RCC 7860 (cell line): ENCODE results near the gene UXS1.

ENCODE experiments used
- DNase-seq: peaks from one replicate; pipeline ENCODE4 v3.0.0-alpha.2; 2015; ENCODE audit warnings: low spot score
- FAIRE-seq: peaks from 2 replicates; lab custom pipeline; 2012; peaks lifted over from hg19 to GRCh38; lab: Jason Lieb, UNC

UXS1 gene

DNA sequence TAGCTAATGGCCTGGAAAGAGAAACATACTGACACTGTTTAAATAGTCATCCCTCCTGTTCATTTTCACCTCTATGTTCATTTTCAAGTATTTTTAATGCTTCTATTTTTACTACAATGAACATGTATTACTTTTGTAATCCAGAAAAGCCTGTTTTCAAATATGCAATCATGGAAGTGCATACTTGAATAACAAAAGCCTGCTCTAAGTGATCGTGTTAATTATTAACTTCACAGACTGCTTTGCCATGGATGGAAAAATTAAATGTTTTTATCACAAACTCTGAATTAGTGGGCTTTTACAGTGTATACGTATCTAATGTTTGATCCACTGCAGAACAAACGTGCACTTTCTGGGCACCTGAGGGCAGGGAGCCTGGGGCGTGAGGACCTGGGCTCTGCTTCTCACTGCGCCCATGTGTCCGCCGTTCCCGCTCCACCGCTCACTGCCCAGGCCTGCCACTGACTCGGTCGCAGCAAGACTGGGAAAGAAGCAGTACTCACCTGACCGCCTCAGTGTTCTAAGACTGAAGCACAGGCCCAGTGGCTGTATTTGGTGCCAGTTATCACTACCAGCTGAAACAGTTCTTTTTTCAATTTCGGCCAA lies 80.6 kb downstream of the UXS1 start:
- DNase-seq (no peak), FAIRE-seq (peak; percentile 52)

DNA sequence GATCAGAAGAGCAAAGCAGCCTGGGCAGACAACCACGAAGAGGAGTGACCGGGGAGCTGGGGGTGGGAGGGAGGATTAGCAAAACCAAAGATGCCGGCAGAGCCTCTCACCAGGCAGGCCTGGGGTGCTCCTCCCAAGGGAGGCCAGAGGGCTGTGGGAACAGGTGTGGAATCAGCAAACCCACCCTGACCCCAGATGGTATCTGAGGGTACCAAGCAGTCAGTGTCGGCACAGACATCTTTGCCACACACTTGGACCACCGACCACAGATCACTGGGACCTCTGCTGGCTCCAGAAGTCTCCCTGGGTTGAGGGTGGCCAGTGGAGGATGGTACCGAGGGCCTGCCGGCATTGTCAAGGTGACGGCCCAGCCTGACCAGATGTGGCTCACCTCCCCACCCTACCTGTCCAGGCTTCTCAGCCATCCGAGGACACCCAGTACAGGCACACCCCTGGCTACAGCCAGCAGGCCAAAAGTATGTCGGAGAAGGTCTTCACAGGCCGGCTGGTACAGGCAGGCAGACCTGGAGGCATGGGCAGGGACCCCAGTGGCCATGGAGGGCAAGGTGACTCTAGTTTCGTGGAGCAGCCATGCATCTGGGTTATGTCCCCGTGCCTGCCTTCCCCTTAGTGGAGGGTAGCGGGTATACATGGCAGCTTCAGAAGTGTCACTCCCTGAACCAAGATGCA lies 82.1 kb downstream of the UXS1 start:
- no peak for DNase-seq
- no peak for FAIRE-seq

DNA sequence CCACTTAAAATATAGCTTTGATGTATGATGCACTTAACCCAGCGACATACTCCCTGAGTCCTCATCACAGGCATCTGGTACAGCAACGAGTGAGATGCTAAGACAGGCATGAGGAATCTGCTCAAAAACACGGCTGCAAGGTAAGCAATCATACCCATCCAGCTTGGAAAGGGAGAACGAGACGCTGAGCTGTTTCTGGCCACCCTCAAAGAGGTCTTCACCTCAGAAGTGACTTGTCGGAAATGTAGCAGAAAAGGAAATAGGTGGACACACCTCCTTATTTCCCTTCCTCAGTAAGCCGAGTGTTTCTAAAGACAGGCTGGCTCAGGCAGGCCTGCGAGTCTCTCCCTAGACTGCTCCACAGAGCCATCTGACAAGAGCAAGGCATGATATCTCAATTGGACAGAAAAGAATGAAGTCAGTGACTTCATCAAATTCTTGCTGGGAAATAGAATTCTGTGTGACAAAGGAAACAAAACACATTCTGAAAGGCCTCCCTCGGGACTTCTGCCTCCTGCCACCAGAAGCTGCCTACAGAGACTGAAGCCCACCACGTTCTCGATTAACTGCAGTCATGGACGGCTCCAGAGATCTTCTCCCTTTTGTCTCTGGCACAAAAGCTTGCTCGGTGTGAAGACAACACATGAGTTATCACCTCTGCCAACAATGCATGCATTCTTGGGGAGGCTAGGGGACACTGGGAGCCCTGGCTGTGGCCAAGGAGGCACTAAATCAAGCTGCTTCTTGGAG lies 84.3 kb downstream of the UXS1 start:
- no peak for DNase-seq
- no peak for FAIRE-seq

DNA sequence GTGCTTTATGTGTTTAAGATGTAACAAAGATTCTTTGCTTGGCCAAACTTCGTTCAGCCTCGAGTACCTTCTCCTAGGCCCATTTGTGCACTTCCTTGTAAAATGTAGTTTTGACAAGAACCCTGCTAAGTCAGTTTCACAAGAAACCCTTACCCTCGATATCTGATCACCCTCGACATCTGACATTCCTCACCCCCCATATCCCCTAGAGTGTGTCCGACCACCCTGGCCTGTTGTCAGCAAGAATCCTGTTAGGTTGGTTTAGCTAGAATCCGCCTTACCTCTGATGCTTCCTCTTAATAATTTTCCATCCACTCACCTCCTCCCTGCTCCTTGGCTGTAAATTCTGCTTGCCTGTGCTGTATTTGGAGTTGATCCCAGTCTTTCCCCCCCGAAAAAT lies 85.3 kb downstream of the UXS1 start:
- DNase-seq (no peak), FAIRE-seq (no peak)

DNA sequence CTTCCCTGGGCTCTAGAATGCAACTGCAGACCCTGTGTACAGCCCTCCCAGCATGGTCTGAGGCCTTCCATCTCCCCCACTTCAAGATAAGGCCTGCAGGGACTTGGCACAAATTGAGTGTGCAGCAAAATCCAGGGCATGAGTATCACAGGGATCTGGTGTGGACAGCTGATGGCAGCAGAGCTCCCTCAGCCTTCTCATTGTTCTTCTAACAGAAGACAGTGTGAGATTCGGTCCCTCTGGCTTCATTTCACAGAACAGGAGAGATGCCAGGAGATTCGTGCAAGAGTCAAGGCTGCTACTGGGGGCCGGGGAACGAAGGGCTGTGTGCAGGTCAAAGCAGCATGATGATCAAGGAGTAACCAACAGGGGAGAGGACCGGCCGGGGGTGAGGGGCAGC lies 85.8 kb downstream of the UXS1 start:
- DNase-seq = no peak
- FAIRE-seq = no peak

DNA sequence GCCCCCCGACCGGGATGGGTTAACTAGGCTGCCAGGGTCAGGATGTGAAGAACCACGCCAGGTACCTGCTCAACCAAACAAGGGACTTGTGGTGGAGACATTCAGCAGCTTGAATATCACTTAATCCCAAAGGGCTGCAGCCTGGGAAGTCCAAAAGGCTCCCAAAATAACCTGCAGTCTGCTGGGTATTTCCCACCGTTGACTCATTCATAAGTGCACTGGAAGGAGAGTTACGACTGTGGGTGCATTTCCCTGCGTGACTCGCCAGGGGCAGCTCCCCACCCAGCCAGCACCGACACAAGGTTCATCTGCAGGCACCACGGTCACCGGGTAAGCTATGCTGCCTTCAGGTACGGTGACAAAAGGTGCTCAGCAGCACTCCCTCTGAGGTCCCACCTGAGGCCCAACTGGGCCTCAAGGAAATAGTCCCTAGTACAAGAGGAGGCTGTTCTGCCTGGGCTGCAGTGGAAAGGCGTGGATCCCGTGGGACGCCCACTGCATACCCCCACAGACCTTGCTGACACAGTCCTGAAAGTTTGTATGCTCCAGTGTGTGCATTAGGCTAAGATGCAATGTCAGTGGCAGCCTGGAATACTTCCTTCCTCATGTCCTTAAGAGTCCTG lies 86.5 kb downstream of the UXS1 start:
- no peak for FAIRE-seq

DNA sequence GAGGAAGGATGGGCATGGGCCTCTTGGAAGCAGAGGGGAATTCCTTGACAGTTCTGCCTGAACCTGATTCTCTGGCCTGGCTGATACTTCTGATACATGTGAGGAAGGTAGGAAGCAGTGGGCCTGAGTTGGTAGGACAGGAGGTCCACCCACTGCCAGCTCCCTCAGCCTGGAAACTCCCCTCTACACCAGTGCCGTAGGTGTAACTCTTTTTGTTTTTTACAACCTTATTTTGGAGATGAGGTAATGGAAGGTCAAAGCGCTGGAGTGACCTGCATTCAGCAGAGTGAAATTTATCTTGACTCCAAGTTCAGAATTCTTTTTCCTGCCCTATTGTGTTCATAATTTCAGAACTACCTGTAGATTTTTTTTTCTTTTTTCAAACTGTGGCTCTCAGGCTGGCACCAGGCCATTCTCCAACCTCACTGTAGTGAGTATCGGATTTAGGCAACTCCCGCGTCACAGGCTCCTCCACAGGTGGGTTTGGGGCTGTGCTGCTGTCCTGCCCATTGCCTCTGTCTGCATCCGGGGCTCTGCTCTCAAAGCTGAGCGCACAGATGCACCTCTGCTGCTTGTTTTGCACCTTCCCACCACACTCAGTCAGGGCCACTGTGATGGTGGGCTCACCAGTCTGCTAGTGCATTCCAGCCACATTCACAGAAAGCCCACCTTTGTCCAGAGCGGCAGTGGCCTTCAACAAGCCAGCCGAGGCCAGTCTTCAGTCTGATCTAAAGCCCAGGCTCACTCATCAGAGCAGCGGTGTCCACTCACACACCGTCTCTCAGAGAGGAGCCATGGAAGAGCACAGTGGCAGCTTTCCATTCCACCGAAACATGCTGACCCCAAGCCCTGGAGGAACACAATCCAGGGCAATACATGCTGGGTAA lies 87.2 kb downstream of the UXS1 start:
- no peak for DNase-seq
- FAIRE-seq = no peak

More for the DNA sequence above, 86.5 kb downstream of the UXS1 start:
- peak; percentile 63 for DNase-seq

DNA sequence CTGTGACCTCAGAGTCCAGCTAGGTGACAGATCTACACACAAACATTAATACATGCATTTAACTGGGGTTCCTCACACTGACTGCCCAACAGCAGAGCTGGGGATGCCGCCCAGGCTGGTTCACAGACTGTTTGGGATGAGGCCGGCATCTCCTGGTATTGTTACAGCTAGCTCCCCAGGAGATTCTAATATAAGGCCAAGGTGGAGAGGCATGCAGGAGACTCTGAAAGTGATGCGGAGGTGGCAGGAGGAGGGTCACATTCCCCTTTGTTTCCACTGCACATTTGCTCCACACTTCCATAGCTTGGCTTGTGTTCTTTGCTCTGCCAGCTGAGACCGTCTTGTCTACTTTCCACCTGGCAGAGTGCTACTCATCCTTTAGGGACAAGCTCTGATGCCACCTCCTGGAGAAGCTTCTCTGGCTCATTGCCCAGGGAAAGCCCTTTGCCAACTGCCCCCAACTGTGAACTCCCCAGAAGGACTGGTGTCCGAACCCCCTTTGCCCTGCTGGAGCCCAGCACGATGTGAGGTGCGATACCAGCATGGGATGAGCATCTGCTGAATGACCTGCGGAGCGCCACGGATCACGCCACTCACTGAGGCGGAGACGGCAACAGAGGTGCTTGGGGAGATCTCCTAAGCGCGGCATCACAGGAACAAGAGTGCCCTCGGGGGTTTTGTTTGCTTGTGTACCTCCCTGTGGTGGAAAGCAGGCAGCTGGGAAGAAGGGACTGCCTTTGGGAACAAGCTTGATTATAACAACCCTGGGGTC lies 88.8 kb downstream of the UXS1 start:
- FAIRE-seq (no peak), DNase-seq (no peak)

DNA sequence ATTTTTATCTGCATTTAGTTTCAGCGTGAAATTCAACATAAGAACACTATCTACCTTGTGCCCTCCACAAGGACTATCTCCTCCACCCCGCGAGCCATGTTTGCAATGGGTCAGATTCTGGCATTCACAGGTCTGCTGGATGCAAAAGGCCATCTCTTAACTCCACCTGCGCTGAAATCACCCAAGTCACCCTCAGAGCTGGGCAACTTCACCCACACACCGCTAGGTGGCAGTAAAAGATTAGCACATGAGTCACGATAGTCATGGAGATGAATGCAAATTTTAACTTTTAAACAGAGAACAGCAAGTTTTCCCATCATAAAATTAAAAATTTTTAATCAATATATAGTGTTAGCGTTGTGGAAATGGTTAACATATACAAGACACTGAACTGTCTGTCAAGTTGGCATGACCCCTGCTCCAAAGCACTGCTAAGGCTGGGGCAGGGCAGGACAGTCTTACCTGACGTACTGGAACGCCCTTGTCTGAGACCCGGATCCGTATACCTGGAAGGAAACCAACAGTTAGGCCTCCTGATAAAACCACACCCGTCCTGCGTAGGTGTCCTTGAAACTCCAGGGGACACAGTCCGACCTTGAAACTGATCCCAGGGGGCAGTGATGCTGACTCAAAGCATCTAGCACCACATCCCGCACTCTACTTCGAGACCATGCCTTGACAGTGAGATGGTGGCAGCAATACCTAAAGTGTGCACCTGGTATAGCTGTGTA lies 89.6 kb downstream of the UXS1 start:
- DNase-seq (peak; percentile 54), FAIRE-seq (peak; percentile 45)

DNA sequence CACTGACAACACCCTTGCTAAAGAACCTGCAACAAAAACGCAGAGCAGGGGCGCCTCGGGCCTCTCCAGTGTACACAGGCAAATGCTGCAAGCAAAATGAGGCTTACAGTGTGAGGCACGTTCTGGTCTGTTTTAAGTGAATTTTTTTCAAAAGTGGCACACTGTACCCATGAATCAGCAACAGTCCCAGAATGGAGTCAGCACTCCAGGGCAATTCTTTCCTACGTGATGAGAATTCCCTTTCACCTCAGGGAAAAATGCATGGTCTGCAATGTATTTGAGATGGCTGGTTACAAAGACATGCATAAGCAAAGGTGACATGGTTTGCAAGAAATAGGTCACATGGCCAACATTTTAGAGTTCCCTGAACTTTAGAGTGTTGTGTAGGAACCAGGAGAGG lies 94.4 kb downstream of the UXS1 start:
- DNase-seq (no peak), FAIRE-seq (no peak)

DNA sequence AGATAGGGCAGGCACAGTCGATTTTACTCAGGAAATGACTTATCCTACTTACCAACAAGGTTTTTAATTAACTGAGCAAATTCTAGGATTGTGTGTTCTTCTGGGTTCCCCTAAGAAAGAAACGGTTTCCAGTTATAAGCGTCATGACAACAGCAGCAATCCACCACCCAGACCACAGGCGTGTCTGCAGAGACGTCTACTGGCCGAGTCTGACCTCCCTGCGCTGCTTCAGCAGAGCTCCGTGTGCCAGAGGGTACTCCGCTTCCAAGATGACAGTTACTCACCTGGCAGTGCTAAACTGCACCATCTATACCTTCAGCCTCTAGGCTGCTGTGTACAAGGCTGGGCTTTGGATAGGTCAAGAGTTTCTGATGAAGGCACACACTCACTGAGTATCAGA lies 95.4 kb downstream of the UXS1 start:
- no peak for FAIRE-seq
- DNase-seq = no peak

DNA sequence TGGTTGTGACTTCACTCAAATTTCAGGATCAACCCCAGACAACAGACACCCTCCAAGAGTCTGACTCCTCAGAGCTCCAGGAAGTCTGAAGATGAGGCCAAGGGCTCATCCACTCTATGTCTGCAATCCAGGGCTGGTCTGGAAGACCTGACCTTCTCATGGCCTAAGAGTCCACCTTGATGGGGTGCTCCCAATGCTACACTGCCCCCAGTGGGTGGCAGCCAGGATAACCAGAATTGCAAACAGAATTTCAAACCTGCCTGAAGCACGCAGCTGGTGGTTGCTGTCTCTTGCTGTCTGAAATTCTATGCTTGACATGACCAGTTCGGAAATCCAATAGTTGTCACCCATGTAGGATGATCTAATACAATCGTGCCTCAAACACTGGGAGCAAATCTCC lies 96.0 kb downstream of the UXS1 start:
- no peak for DNase-seq
- no peak for FAIRE-seq

DNA sequence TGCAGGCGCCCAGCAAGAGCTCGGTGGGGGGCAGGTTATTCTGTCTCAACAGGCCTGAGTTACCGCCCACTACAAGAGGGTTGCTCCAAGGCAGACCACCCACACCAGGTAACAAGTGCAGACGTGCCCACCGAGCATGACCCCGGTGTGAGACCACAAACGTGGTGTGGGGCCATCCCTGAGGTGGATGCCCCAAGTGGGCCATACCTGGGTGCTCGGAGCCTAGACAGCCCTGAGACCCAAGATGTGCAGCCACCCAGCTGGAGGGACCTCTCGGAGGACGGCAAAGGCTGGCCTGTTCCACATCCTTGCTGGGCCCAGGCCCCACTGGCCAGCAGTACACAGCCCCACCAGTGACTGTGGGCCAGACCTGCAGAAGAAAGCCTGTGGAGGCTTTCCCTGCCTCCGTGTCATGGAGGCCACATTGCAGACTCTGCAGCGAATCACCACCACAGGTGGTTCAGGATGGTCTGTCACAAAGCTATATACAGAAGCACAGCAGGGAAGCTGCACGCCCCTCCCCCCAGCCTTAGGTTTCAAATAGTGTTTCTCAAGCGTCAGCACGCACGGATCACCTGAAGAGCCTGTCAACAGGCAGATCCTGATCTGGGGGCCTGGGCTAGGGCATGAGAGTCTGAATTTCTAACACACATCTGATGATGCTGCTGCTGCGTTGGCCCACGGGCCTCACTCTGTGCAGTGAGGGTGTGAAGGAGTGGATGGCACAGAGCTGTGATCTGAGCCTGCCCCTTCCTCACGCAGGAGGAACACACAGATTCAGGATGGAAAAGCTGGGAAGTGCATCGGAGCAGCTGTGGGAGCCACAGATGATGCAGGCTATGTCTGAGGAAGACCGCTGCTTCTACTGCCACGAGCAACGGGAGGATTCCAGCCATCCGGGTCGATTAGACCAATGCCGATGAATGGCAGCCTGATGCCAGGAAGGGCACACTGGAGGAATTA lies 96.8 kb downstream of the UXS1 start:
- no peak for DNase-seq
- no peak for FAIRE-seq

DNA sequence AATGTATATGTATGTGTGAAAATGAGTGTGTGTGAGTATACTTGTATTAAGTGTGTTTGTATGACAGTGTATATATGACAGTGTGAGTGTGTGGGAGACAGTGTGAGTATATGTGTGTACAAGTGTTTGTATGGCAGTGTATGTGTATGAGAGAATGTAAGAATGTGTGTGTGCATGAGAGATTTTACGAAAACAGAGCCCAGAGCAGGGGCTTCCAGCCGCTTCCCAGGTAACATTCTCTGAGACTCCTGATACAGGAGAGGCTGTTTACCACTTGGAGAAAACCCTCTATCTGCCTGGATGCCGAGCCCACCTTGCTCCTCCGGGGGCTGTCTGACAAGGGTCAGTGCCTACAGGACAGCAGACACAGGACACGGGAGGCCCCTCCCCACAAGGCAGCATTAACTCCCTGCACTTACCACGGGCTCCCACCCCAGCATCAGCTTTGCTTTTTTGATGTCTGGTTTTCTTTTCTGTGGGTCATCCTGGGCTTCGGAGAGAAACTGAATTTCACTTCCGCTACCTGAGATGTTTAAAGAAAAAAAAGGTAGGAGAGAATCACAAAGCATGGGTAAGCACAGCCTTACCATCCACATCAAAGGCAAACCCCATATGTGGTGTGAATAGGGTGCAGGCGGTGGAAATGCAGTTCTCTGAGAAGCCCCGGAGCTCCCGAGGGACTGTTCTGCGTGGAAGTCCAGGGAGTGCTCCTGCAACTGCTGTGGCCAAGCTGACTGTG lies 97.6 kb downstream of the UXS1 start:
- DNase-seq (no peak), FAIRE-seq (no peak)

DNA sequence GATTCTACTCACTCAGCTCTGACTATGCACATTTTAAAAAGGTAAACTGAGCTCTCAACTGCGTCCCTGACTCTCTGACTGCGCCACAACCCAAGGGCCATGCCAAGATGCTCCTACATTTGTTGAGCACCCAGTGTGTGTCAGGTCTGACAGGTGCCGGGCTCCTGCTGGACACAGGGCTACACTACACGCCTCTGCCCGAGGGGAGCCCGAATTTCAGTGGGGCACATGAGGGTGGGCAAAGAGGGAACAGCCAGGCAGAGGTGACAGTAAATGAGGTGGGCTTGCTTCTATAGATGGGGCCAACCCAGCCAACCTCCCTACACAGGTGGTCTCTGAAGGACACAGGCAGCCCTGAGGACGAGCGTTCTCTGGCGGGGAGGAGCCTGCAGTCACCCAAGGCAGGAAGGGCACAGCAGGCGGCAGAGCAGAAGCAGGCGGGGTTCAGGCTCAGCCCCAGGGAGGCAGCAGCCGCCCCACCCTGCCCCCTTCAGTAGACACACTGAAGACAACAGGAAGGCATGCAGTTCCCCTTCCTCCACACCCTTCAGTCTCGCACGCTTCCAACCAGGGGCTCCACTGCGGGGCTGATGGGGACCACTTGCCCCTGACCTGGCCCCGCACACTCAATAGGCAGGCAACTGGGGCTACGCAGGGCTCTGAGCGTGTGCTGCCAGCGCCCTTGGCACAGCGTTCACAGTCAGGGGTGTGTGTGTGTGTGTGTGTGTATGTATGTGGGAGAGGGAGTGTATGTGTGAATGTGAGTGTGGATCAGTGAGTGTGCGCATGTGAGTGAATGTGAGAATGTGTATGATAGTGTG lies 98.4 kb downstream of the UXS1 start:
- FAIRE-seq (no peak), DNase-seq (no peak)

DNA sequence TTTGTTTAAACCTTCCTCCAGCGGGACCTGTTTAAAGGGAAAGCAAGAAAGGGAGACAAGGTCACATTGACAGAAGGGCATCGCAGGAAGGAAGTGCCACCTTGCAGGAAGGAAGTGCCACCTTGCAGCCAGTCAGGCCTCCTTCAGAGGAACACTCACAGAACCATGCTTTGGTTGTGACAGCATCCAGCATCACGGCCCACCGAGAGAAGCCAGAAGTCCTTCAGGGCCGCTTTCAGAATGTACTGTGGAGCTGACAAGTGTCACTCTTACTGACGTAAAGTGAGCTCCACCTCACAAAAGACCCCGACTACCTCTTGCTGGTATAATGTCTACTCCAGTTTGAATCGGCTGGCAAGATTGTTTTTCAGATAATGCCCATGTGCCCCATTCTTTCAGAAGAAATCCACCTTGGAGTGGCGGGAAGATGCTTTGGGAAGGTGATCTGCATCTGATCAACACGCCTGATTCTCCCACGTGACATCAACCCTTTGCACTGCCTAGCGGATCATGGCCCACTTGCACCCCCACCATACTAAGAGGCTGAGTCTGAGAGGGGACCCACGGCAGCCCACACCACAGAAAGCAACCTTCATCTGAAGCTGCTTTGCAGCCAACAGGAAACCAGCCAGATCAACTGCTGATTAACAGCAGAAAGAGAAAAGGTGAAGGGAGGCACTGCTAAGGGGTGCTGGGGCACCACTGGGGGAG lies 99.8 kb downstream of the UXS1 start:
- FAIRE-seq = no peak
- DNase-seq = no peak
